Activated CD4-positive, alpha-beta T cell treated with anti-CD3 and anti-CD28 coated beads for 1 hour (primary cell): Measurements from ENCODE around the gene GGACT.
"Not testable (repeated sequence)": the region's sequence is repeated elsewhere in the genome, so short reads cannot be mapped to it uniquely, and the experiment has no call there.

Source experiments
- DNase-seq: peaks from one replicate; pipeline ENCODE4 v3.0.0-alpha.2; 2020

The GGACT gene

DNA sequence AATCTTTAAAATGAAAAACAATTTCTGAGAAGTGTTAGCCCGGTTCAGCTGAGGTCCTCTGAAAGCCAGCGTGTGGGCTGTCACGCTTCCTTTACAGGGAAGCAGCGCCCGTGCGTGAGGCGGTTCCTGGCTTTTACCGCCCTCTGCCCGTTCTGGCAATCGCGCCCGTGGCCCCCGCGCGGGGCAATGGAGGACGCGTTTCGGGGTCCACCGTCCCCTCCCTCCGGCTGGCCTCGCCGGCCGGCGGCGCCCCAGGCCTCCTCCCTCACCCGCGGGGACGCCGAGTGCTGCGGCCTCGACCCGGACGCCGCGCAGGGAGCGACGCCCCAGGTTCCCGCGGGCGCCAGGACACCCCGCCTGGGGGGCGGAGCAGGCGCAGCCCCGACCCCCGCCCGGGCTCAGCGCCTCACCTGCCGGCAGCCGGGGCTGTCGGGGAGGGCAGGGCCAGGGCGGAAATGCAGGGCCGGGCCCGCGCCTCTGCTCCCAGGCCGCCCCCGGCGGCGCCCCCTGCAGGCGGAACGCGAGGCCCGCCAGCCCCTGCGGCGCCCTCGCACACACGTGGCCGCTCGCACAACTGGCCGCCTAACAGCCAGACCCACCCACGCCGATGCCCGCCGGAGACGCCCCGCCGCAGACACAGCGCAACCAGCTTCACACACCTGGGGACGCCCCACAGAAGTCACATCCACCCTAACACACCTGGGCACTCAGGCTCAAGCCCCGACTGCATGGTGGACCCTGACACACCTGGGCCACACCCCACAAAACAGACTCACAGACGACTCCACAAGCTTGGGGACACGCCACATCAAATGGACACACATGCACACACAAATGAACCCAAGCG lies at the start of gene GGACT:
GGACT (minus strand) TSS at position 459 of the 847 bp plus-strand sequence. CDS start 56,198 bp downstream, outside the sequence.
- peak; percentile 76 for DNase-seq

DNA sequence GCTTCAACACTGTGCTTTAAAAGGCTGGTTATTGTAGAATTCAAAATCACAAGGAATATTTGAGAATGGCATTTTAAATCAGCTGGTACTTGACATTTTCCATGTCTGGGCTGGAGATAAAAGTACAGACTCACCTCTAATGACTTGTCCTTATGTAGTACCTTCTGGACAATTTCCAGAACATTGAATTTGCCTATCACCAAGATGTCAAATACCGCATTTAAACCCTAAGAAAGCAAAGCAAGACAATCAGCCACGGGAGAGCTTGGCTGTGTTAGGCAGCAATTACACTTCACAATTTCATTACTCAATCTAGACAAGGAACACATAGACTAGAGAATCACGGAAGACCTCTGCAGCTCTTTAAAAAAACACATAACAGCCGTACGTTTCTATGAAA lies 49.2 kb upstream of the GGACT start:
- no peak for DNase-seq

- no peak for DNase-seq
These were observed 48.8 kb upstream of the GGACT start for GRCh38 chr13:100637380-100637779.

DNA sequence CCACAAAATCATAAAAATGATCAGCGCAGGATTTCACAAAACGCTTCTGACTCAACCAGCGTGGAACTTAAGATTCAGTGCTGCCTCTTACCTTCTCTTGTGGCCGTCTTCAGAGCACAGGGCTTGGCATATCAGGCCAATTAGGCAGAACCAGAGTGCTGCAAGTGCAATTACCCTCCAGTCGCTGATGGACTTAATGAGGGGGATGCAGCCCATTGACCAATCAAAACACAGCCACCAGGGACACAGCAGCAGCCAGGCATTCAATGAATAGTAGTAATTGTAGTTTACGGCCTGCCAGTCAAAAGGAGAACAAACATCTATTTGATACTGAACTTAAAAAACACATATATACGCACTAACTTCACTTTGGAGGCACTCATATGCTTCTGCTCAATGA lies 47.9 kb upstream of the GGACT start:
- DNase-seq = no peak

DNA sequence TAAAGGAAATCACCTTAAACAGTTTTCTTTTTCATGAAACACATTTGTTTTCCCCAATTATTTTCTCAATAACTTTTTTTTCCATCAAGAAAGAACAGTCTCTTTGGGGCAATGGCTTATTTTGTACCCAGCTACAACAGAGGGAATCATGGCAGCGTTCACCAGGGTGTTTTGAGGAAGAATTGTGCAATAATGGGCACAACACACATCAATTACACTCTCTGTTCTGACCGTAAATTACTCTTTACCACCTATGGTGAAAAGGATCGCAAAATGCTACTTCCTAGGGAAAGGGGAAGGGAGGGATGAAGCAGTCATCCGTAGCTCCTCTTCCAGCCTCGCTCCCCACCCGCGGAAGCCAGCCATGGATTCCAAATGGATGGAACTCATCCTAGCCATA lies 47.4 kb upstream of the GGACT start:
- DNase-seq = no peak

DNA sequence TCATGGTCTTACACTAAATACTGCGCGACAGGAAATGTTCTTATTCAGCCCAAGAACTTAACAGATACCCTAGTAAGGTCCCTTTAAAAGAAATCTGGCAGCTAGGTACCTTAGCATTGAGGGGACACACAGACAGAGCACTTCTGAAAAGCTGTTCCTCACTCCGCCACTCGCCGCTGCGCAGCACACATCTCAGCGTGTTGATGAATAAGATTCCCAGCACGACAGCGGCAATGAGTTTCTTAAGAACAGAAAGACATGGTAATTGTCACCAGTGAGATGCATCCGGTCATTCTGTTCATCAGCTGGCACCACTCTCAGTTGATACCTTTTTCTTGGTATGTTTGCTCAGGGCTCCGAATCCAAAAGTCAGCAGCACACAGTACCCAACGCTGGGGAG lies 46.1 kb upstream of the GGACT start:
- DNase-seq = no peak

DNA sequence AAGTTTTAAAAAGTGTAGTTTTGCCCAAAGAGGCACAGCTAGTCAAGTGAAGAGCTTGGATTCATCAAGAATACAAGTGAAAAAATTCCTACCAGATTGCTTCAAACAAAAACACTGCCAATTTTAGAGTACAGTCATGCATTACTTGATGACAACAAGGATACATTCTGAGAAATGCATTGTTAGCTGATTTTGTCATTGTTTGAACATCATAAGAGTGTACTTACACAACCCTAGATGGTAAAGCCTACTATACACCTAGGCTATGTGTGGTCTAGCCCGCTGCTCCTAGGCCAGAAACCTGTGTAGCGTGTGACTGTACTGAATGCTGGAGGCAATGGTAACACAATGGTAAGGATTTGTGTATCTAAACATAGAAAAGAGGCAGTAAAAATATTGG lies 44.9 kb upstream of the GGACT start:
- no peak for DNase-seq

- no peak for DNase-seq
These were observed 42.0 kb upstream of the GGACT start for GRCh38 chr13:100630555-100630954.

- DNase-seq = no peak
These were observed 38.5 kb upstream of the GGACT start for GRCh38 chr13:100627120-100627519.

GRCh38 chr13:100625447-100625846 lies 36.9 kb upstream of the GGACT start:
- no peak for DNase-seq

DNA sequence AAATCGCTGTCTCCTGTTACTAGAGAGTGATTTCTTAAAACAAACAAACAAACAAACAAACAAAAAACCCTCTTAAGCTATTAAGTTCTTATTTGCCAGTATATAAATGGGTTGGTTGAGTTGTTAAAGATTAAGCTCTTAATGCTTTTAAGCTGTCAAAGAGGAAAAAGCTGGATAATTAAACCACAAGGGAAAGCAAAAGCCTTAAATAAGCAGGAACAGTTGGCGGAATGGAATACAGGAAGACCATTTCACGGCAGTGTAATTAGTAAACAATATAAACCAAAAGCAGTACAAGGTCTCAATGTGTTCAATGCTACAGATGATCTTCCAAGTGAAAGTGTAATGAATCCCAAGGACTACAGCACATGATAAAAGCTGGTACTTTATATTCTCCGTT lies 32.2 kb upstream of the GGACT start:
- DNase-seq = no peak

DNA sequence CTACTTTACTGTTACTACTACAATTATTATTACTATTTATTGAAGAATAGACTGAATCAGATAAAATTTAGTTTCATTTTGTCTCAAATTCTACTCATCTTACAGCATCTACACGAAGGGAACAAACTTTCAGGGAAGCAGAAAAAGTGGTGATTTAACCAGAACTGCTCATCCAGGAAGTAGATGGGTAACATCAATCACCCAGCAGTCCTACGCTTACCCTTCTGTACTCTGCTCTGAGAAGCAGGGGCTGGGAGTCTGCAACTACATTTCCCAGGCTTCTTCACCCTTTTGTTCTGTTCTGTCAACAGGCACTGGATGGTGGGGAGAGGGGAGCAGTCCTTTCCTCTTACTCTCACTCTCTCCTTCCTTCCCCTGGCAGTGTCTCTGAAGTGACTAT lies 31.4 kb upstream of the GGACT start:
- DNase-seq = no peak

DNA sequence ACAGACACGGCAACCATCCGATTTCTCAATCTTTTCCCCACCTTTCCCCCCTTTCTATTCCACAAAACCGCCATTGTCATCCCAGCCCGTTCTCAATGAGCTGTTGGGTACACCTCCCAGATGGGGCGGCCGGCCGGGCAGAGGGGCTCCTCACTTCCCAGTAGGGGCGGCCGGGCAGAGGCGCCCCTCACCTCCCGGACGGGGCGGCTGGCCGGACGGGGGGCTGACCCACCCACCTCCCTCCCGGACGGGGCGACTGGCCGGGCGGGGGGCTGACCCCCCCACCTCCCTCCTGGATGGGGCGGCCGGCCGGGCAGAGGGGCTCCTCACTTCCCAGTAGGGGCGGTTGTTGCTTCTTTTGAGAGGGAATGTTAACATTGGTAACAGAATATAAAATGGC lies 30.3 kb upstream of the GGACT start:
- not testable (repeated sequence) for DNase-seq

- DNase-seq = no peak
These were observed 24.4 kb upstream of the GGACT start for GRCh38 chr13:100613031-100613430.

GRCh38 chr13:100611678-100612492 lies 23.3 kb upstream of the GGACT start:
- DNase-seq = no peak

DNA sequence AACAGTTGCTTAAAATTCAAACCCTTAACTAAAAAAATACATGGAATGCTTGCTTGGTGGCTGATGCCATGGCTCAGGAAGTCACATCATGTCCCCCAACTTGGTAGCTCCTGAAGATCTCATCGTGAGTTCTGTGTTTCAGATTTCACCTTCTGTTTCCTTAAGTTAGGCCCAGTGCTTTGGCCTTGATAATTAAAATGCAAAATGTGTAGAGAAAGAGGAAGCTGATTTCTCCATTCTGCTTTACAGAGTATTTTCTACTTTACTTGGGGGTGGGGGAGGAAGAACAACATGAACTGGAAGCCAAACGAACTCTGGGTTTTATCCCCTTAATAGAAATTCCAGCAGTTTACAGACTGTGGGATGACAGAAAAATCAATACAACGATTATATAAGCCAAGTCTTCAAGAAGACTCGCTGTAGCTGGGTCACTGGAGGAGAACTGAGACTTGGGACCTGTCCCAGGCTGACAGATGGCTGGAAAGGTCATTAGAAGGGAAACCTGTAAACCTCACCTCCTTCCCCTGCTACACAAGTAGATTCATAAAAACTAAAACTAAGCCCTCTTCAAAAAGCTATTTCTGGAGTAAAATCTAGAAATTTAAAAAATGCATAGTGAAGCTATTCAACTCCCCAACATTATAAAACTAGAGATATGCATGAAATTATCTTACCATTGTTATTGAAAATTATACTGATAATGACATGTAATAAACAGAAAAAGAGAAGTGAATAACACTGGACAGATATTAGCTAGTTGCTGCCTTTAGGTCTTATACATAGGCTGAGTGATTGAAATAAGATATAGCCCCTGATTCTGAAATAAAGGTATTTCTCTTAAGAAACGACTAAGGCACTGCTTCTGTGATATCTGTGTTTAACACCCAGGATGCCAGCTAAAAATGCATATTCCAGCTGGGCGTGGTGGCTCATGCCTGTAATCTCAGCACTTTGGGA lies 22.1 kb upstream of the GGACT start:
- DNase-seq = no peak

- DNase-seq = no peak
These were observed 20.3 kb upstream of the GGACT start for GRCh38 chr13:100608906-100609305.

DNA sequence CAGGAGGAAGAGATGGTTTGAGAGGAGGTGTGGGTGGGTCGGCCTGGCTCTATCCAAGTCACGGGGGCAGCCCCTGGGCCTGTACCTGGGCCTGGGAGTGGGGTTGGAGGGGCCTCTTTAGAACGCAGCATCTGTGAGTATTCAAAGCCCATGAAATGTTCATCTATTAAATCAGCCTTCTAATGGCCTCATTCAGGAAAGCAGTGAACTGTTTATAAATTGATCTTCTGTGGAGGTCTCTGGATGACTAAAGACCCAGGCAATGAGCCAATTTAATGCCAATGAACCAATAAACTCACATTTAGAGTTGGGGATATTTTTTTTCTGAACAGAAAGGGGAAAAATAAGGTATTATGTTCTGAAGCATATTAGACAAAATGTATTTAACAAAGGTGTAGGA lies 19.9 kb upstream of the GGACT start:
- DNase-seq = no peak

DNA sequence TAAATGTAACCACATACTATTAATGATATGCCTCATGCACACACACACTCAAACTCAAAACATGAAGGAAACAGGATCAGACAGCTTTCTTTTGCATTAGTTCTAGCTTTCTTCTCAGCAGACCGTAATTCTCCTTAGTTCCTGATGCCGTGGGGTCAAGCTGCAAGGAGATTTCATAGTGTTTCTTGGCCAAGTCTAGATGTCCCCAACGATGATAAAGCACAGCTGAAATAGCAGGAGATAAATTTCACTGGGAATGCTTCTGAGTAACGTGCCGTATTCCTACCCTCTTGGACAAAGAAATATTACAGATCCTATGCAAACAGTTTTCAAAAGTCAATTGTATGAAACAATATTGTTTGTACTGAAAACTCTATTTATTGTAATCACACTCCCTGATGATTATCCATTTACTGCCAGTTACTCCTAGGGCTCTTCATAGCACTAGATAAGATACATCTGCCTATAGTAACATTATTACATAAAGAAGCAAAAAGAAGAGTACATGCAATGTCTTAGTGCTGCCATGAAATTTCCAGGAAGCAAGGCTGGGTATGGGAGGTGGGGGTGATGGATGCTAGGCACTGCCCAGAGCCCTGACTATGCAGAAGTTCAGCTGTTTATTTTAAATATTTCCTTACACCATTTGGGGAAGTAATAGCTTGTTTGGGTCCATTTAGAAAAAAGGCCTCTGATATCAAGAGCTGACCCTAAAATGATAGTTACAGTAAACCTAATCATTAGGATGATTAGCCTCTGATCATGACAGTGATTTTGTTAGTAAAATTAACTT lies 16.5 kb upstream of the GGACT start:
- DNase-seq = no peak

GRCh38 chr13:100602493-100603111 lies 14.0 kb upstream of the GGACT start:
- no peak for DNase-seq

- no peak for DNase-seq
These were observed 13.1 kb upstream of the GGACT start for GRCh38 chr13:100601716-100602115.

- no peak for DNase-seq
These were observed 12.3 kb upstream of the GGACT start for GRCh38 chr13:100600915-100601314.
